Suppressor macrophage treated with lipopolysaccharide for 1 hour (primary cell): ENCODE data around the gene KIAA1614.
A peak's percentile ranks its signal among the peaks of the same experiment; 100 is the strongest.

ENCODE experiments used
- DNase-seq, 3 donors: peaks; one replicate each; pipeline ENCODE4 v3.0.0-alpha.2; 2020 to 2022

The KIAA1614 gene

GRCh38 chr1:180927348-180927747 lies 14.7 kb downstream of the KIAA1614 start:
- DNase-seq, result no peak

- DNase-seq, result no peak
Measured at GRCh38 chr1:180927841-180928240, 15.1 kb downstream of the KIAA1614 start.

DNA sequence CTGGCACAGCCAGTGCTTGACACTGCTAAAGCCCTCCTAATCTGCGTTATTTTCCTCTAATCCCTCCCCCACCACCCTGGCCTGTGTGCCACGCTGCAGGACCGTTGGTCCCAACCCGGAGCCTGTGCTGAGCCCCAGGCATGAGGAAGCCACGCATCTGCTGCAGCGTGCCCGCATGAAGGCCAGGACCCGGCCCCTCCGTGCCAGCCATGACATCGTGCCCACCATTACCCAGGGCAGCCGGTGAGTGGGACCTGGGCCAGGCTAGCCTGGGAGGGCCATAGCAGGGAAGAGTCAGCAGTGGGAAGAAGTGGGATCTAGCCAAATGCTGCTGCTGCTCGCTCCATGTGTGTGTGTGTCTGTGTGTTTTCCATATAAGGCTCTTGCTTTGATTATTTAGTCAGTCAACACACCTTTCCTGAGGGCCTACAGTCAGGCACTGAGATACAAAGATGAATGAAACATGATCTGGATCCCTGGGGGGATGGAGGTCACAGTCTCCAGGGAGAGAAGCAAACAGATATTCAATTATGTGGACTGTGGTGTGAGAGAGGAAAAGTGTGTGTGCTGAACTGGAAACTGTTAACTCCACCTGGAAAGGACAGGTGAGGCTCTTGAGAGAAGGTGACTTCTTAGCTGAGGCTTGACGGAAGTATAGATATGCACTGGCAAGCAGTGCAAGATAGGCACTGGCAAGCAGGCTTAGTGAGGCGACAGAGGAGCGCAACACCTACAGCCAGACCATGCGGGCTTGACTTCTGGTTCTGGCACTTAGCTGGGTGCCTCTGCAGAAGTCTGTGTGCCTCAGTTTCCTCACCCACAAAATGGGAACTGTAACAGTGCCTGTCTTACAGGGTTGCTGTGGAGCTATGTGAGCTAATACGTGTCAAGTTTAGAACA lies 15.9 kb downstream of the KIAA1614 start:
- no peak for DNase-seq

- DNase-seq, result no peak
Measured at GRCh38 chr1:180929389-180929788, 16.7 kb downstream of the KIAA1614 start.

DNA sequence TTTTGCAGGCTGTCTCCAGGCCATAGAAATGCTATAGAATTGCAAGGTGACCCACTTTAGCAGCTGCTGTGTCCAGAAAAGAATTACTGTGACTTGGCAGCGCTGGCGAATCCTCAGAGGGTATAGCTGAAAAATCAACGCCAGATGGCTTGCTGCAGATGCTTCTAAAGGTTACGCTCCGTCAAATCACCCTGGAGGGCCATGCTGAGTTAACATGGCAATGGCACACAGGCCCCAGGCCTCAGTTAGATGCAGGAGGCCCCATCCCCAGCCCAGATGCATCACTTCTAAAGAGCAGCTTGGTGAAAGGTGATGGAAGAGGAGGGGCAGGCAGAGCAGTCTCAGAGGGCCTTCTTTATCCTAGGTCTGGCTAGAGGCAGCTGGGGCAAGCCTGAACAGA lies 18.0 kb downstream of the KIAA1614 start:
- DNase-seq, result no peak

- no peak for DNase-seq
Measured at GRCh38 chr1:180931529-180931928, 18.8 kb downstream of the KIAA1614 start.

DNA sequence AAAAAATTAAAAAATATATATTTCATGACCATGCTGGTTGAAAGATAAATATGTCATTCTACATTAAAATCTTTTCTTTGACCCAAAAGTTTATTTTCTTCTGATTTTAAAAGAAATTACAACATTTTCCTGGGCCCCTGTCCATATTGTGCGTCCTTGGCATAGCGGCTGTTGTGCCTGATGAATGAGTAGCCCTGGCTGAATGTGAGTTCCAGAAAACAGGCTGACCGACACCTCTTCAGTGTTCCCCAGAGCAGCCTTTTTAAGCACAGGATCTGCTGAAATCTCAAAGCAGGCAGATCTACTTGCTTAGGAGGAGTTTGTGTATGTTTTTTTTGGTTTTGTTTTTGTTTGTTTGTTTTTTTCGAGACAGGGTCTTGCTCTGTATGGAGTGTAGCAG lies 19.7 kb downstream of the KIAA1614 start:
- DNase-seq, result no peak

- DNase-seq, result no peak
Measured at GRCh38 chr1:180933141-180933540, 20.4 kb downstream of the KIAA1614 start.

DNA sequence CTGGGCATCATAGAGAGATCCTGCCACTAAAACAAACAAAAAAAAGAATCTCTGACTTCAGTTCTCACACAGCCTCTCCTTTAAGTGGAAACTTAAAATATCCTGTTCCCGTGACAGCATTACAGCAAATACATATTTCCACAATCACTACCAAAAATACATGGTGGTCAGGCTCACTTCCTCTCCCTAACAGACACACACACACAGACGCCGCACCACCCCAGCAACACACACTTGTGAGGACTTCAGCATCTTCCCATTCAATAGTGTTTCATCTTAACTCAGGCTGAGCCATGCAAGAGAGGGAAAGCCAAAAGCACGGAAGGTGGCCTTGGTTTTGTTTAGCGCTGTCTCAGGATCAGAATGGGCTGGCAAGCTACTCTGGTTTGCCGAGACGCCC lies 21.9 kb downstream of the KIAA1614 start:
- peak; percentile 25 to 42 (median 42) for DNase-seq

- no peak for DNase-seq
Measured at GRCh38 chr1:180935326-180936109, 22.8 kb downstream of the KIAA1614 start.

- DNase-seq, result no peak
Measured at GRCh38 chr1:180936110-180937011, 23.7 kb downstream of the KIAA1614 start.

DNA sequence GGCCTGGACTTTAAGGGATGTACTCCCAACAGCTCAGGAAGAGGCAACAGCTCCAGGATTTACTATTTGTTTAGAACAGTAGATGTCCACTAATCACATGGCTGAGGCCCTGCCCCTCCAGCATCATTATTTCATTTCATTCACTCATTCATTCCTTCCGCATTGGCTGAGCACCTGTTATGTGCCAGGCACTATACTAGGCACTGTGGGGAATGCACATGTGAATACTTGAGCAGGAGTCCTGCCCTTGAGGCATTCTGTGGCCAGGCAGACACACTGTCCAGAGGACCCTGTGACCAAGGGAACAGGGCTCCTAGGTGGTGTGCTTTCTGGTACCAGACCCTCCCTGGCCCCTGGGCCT lies 24.3 kb downstream of the KIAA1614 start:
- DNase-seq, result no peak

- no peak for DNase-seq
Measured at GRCh38 chr1:180937624-180938225, 25.0 kb downstream of the KIAA1614 start.

- no peak for DNase-seq
Measured at GRCh38 chr1:180939073-180939710, 26.5 kb downstream of the KIAA1614 start.

- DNase-seq, result no peak
Measured at GRCh38 chr1:180939711-180940103, 27.0 kb downstream of the KIAA1614 start.

- no peak for DNase-seq
Measured at GRCh38 chr1:180940445-180940844, 27.7 kb downstream of the KIAA1614 start.

DNA sequence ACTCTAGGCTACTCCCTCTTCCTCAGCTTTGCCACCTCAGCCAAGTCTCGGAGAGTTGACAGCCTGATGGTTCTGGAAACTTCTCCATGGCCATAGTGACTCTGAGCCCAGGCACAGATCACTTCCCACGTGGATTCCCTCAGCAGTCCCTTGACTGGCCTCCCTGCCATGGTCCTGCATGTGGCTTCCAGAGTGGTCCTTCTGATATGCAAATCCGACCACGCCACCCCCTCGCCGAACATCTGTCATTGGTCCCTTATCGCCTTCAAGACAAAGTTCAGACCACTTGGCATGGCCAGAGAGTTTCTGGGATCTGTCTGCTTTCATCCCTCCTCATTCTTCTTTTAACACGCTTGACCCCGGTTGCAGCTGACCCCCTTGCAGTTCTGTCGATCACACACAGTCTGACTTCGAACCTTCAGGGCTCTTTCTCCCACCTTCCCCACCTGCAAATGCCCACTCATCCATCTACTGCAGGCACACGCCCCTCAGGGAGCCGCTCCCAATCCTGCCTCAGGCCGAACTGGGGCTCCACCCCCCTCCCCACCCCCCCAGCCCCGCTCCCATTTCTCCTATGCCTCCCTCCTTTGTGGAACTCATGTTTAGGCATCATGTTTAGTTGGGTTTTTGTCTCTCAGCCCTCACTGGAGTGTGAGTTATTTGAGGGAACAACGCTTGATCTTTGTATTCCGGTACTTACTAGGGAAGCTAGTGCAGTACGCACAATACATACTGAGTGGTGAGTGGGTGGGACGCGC lies 29.0 kb downstream of the KIAA1614 start:
- no peak for DNase-seq

GRCh38 chr1:180945151-180945550 lies 32.5 kb downstream of the KIAA1614 start:
- DNase-seq, result no peak

GRCh38 chr1:180945551-180945950 lies 32.9 kb downstream of the KIAA1614 start:
- no peak for DNase-seq

DNA sequence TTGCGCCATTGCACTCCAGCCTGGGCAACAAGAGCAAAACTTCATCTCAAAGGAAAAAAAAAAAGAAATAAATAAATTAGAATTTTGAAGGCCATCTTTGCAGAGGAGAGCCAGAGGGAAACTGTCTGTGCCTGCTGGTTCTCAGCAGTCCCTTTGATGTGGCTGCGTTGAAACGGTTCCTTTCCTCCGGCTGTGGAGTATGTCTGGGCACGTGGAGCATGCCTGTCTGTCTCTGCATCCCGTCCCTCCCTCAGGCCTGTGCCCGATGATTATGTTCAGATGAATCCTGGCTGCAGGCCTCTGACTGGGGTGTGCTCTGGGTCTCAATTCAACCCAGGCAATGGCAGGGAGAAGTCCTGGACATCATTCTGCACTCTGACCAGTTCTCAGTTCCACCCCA lies 33.4 kb downstream of the KIAA1614 start:
- no peak for DNase-seq
